Caco-2 (cell line): ENCODE data around the gene AMOTL2. TPM values are rescaled to one million over a fixed set of nuclear protein-coding genes. Genes with fewer than 3 reads are reported as not detected.

Experiments
- BruUV-seq: library from RNA; stranded (reverse); fragments of 400-500 nt; replicated peaks from 2 replicates; lab custom pipeline; 2021; lab: Mats Ljungman, UMichigan
- CTCF ChIA-PET: fragments of 300-600 bp; sonication (Branson Sonifier 250); formaldehyde crosslinking; loops from one replicate; lab custom pipeline; 2022; ENCODE audit warnings: antibody characterized with exemption; lab: Charles Lee
- POLR2A ChIA-PET: fragments of 300-600 bp; sonication (Branson Sonifier 250); formaldehyde crosslinking; loops from one replicate; lab custom pipeline; 2022; ENCODE audit warnings: antibody characterized with exemption; lab: Charles Lee
- DNase-seq, 2 experiments: peaks; one replicate each; pipeline versions ENCODE4 v3.0.0 to v3.0.0-alpha.2; 2020 to 2022
- H3K27me3 ChIP-seq: replicated peaks from 2 replicates; pipeline ENCODE4 v1.6.0; 2011; ENCODE audit warnings: low read length; ENCODE audit not compliant: control insufficient read depth, insufficient read depth
- H3K36me3 ChIP-seq: 2 replicates; pipeline ENCODE4 v1.5.1; 2011; ENCODE audit warnings: low read length; ENCODE audit not compliant: control insufficient read depth, insufficient read depth
- H3K4me1 ChIP-seq: fragments of 250-450 bp; sonication (Bioruptor Pico); 2 replicates; pipeline ENCODE4 v1.5.1; 2020; ENCODE audit warnings: mild to moderate bottlenecking
- H3K4me3 ChIP-seq: 2 replicates; pipeline ENCODE4 v1.5.1; 2011; ENCODE audit warnings: low read depth, mild to moderate bottlenecking, control low read depth, low read length
- H3K9me3 ChIP-seq: fragments of 250-450 bp; sonication (Bioruptor Pico); 2 replicates; pipeline ENCODE4 v1.5.1; 2020; ENCODE audit warnings: mild to moderate bottlenecking, moderate library complexity
- H3K27ac Mint-ChIP-seq: one replicate; pipeline ENCODE4 v1.8.0; 2022; ENCODE audit warnings: mixed read lengths; ENCODE audit not compliant: unreplicated experiment
- H3K27me3 Mint-ChIP-seq: one replicate; pipeline ENCODE4 v1.8.0; 2022; ENCODE audit warnings: mixed read lengths; ENCODE audit not compliant: insufficient read depth, unreplicated experiment
- H3K36me3 Mint-ChIP-seq: one replicate; pipeline ENCODE4 v1.8.0; 2022; ENCODE audit warnings: mild to moderate bottlenecking, mixed read lengths; ENCODE audit not compliant: insufficient read depth, unreplicated experiment
- H3K4me1 Mint-ChIP-seq: one replicate; pipeline ENCODE4 v1.8.0; 2022; ENCODE audit warnings: low read depth, mixed read lengths; ENCODE audit not compliant: unreplicated experiment
- H3K4me3 Mint-ChIP-seq: one replicate; pipeline ENCODE4 v1.8.0; 2022; ENCODE audit warnings: mild to moderate bottlenecking, moderate library complexity, mixed read lengths; ENCODE audit not compliant: unreplicated experiment
- H3K9me3 Mint-ChIP-seq: one replicate; pipeline ENCODE4 v1.8.0; 2022; ENCODE audit warnings: mixed read lengths; ENCODE audit not compliant: unreplicated experiment
- intact Hi-C: fragments of 100-400 bp; cut with micrococcal nuclease; formaldehyde crosslinking; loops from one replicate; pipeline ENCODE4 v1.10.0; 2022; ENCODE audit not compliant: unreplicated experiment
- total RNA-seq: library from RNA; stranded (reverse); gene quantifications from 2 replicates; pipeline ENCODE4 v1.2.3, GENCODE V29; 2022
- TF ChIP-seq, protein P1 (sequence below), 2 experiments: fragments of 200-600 bp in 1 of 2; IDR thresholded peaks; 1 replicate in 1 of 2; 2 replicates in 1 of 2; pipeline versions ENCODE4 v1.5.1 to v1.8.0; 2011 to 2022; ENCODE audit warnings: antibody characterized with exemption in 1 of 2, control low read depth in 1 of 2, inconsistent platforms in 1 of 2, low read depth in 1 of 2, low read length in 1 of 2, mild to moderate bottlenecking in 1 of 2, moderate library complexity in 1 of 2; ENCODE audit not compliant: insufficient read depth in 1 of 2, severe bottlenecking in 1 of 2, unreplicated experiment in 1 of 2

AMOTL2 gene
- total RNA-seq, 1 experiment from 2014 or later = 271 TPM

DNA sequence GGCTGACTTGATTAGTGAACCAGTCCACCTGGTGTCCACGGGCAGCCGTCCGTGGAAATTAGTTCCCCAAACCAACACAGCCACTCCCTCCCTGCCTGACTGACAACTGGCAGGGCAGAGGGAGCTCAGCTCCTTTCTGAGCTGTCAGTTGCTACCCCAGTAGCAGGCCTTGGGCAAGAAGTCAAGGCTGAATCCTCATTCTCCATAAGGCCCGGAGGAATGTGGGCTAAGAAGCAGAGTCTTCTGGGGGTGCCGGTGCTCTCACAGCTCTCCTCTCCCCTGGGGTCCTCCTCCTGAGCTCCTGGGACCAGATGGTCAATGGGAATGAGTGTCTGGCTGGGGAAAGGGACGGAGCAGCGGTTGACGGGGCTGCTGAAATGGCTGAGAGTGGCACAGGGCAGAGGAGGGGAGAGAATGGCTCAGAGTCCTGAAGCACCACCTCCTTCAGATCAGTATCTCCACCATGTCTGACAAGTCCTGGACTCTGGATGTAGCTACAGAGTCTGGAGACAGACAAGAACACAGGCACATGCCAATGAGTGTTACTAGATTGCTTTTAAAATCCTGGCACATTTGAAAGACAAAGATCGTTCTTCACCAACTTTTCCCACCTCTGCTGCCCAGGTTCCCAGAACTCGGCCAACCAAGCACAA lies 16.9 kb downstream of the AMOTL2 start:
- H3K4me3 Mint-ChIP-seq = peak overlapping the region; percentile 60

DNA sequence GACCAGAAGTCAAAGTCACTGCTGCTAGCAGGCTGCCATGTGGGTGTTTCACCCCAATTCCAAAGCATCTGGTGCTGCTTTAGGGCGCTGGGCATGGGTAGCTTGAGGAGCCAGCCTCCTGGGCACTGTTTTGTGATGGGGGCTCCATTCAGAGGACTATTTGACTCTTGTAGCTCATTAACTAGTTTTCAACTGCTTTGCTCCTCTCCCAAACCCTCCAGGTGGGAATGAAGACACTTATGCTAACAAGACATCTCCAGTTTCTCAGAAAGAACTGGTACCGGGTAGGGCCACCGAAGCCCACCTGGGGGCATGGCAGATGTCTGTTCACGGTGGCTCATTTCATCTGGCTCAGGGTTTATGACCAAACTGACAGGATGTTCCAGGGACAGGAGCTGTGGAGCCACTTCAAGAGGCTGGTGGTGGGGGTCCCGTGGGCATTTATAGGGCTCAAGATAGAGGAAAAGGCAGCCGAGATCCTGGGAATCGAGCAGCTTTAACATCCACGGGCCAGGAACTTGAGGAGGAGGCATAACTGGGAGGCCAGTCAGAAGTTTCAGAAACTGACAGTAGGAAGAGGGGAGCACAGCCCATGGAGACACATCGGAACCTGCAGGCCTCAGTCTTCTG lies 17.7 kb downstream of the AMOTL2 start:
- peaks cover 23% of the 10 kb centered on the region for H3K36me3 ChIP-seq
- no TSS peak for BruUV-seq
- peaks cover 70% of the 10 kb centered on the region for H3K4me1 Mint-ChIP-seq

More for the DNA sequence above, 16.9 kb downstream of the AMOTL2 start:
- TF ChIP-seq, protein P1, sequence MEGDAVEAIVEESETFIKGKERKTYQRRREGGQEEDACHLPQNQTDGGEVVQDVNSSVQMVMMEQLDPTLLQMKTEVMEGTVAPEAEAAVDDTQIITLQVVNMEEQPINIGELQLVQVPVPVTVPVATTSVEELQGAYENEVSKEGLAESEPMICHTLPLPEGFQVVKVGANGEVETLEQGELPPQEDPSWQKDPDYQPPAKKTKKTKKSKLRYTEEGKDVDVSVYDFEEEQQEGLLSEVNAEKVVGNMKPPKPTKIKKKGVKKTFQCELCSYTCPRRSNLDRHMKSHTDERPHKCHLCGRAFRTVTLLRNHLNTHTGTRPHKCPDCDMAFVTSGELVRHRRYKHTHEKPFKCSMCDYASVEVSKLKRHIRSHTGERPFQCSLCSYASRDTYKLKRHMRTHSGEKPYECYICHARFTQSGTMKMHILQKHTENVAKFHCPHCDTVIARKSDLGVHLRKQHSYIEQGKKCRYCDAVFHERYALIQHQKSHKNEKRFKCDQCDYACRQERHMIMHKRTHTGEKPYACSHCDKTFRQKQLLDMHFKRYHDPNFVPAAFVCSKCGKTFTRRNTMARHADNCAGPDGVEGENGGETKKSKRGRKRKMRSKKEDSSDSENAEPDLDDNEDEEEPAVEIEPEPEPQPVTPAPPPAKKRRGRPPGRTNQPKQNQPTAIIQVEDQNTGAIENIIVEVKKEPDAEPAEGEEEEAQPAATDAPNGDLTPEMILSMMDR (IDR thresholded peaks at IDR 0.05; ENCODE audit: insufficient read depth in 1 of 2, low read depth in 1 of 2, low read length in 1 of 2, severe bottlenecking in 1 of 2, unreplicated experiment in 1 of 2) = no peak
- TSS peak; percentile 19 for BruUV-seq
- DNase-seq = peak in 1 of 2 experiments; percentile 26
- CTCF ChIA-PET = interaction anchor here (0.6 to 1.9 kb wide), 6 partner anchors 13 to 49 kb away, joined by 3 to 7 read pairs (median 3); partner anchors contain the start of gene AMOTL2
- H3K9me3 Mint-ChIP-seq = no peaks in the 10 kb centered on the region
- Histone ChIP-seq H3K9me3 (no peaks in the 10 kb centered on the region), H3K4me3 (no peak overlapping the region), H3K27me3 (no peaks in the 10 kb centered on the region), H3K36me3 (peaks cover 24% of the 10 kb centered on the region), H3K4me1 (peaks cover 98% of the 10 kb centered on the region)
- no peaks in the 10 kb centered on the region for H3K27me3 Mint-ChIP-seq
- POLR2A ChIA-PET = interaction anchor here (0.6 to 1.5 kb wide), 5 partner anchors 8 to 116 kb away, joined by 3 to 5 read pairs (median 4); partner anchors contain the start of gene AMOTL2
- H3K36me3 Mint-ChIP-seq = peaks cover 100% of the 10 kb centered on the region
- peaks cover 61% of the 10 kb centered on the region for H3K4me1 Mint-ChIP-seq
- H3K27ac Mint-ChIP-seq = peak overlapping the region; percentile 65
- intact Hi-C loops = no loop called here

DNA sequence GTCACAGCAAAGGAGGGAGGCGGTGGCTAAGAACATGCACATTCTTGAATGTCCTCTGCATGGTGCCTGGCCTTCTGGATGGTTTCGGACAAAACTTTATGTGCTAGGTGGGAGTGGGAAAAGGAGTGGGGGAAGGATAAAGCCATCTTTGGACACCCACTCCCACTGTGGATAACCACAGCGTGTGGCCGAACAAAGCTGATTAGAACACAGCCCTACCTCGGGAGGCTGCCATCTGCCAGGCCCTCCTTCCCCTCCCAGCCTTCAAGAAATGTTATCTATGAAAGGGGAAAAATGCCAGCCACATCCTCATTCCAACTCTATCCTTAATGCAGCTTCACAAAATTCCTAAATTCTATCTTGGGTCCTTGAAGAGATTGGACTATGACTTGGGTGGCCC lies 18.8 kb downstream of the AMOTL2 start:
- Mint-ChIP-seq H3K9me3 (no peaks in the 10 kb centered on the region), H3K36me3 (peaks cover 100% of the 10 kb centered on the region), H3K27me3 (no peaks in the 10 kb centered on the region), H3K4me1 (peaks cover 81% of the 10 kb centered on the region), H3K4me3 (peak overlapping the region; percentile 55), H3K27ac (peak overlapping the region; percentile 65)
- no TSS peak for BruUV-seq
- DNase-seq = peak in 1 of 2 experiments; percentile 35
- H3K27me3 ChIP-seq = no peaks in the 10 kb centered on the region
- CTCF ChIA-PET = interaction anchor here (1.3 kb wide), 1 partner anchor 119 kb away, joined by 5 read pairs; no protein-coding TSS in a partner anchor
- H3K9me3 ChIP-seq = no peaks in the 10 kb centered on the region
- POLR2A ChIA-PET = interaction anchor here (1.1 to 1.6 kb wide), 4 partner anchors 9 to 118 kb away, joined by 3 to 11 read pairs (median 4); no protein-coding TSS in a partner anchor
- peaks cover 17% of the 10 kb centered on the region for H3K36me3 ChIP-seq
- TF ChIP-seq, protein P1 (IDR thresholded peaks at IDR 0.05; ENCODE audit: insufficient read depth in 1 of 2, low read depth in 1 of 2, low read length in 1 of 2, severe bottlenecking in 1 of 2, unreplicated experiment in 1 of 2) = no peak
- H3K4me3 ChIP-seq = no peak overlapping the region
- H3K4me1 ChIP-seq = peaks cover 100% of the 10 kb centered on the region
- intact Hi-C loops = no loop called here

More for the DNA sequence above, 17.7 kb downstream of the AMOTL2 start:
- H3K36me3 Mint-ChIP-seq = peaks cover 100% of the 10 kb centered on the region
- DNase-seq = peak in 1 of 2 experiments; percentile 22
- ChIA-PET POLR2A (interaction anchor here (0.7 to 1.6 kb wide), 5 partner anchors 8 to 117 kb away, joined by 3 to 11 read pairs (median 3); no protein-coding TSS in a partner anchor), CTCF (interaction anchor here (0.8 kb wide), 1 partner anchor 17 kb away, joined by 3 read pairs; no protein-coding TSS in a partner anchor)
- H3K9me3 Mint-ChIP-seq = no peaks in the 10 kb centered on the region
- peaks cover 98% of the 10 kb centered on the region for H3K4me1 ChIP-seq
- no peaks in the 10 kb centered on the region for H3K27me3 Mint-ChIP-seq
- H3K27me3 ChIP-seq = no peaks in the 10 kb centered on the region
- TF ChIP-seq, protein P1 (IDR thresholded peaks at IDR 0.05; ENCODE audit: insufficient read depth in 1 of 2, low read depth in 1 of 2, low read length in 1 of 2, severe bottlenecking in 1 of 2, unreplicated experiment in 1 of 2) = no peak
- H3K4me3 ChIP-seq = no peak overlapping the region
- intact Hi-C loops = no loop called here
- H3K9me3 ChIP-seq = no peaks in the 10 kb centered on the region
- peak overlapping the region; percentile 65 for H3K27ac Mint-ChIP-seq
- H3K4me3 Mint-ChIP-seq = peak overlapping the region; percentile 55
